ENCODE data around the gene B3GNT9.

The B3GNT9 gene

GRCh38 chr16:67120025-67120424, 30.8 kb downstream of the B3GNT9 start:
- no peaks in the 10 kb centered on the region for H4K20me1 ChIP-seq (ENCODE audit: insufficient read depth, low read length)
- TF ChIP-seq EZH2phosphoT487 (IDR thresholded peaks at IDR 0.05; ENCODE audit: low read length) (no peak), EZH2 (optimal IDR thresholded peaks at IDR 0.05; ENCODE audit: low read depth, low read length) (no peak), CTCF (IDR thresholded peaks at IDR 0.05; ENCODE audit: low read length) (no peak)
- no peak overlapping the region for H3K4me3 ChIP-seq (ENCODE audit: low read length)
- H3K4me2 ChIP-seq (ENCODE audit: low read depth, low read length): no peak overlapping the region
- H3K9ac ChIP-seq (ENCODE audit: low read length): no peak overlapping the region
- no peaks in the 10 kb centered on the region for H3K36me3 ChIP-seq (replicated peaks; ENCODE audit: insufficient read depth, low read length)
- H2AFZ ChIP-seq (ENCODE audit: low read length): no peak overlapping the region
- H3K4me1 ChIP-seq (ENCODE audit: low read length): no peaks in the 10 kb centered on the region
- H3K27me3 ChIP-seq (replicated peaks; ENCODE audit: insufficient read depth, low read length): no peaks in the 10 kb centered on the region
- no peaks in the 10 kb centered on the region for H3K9me3 ChIP-seq (replicated peaks; ENCODE audit: insufficient read depth, low read length)
- no peak for DNase-seq
- no peaks in the 10 kb centered on the region for H3K9me2 ChIP-seq (replicated peaks; ENCODE audit: insufficient read depth, low read length)
- no peaks in the 10 kb centered on the region for H3F3A ChIP-seq (ENCODE audit: insufficient read depth, low read length)
- peaks cover 37% of the 10 kb centered on the region for H3K79me2 ChIP-seq (ENCODE audit: low read length)
- no peak overlapping the region for H3K27ac ChIP-seq (ENCODE audit: low read length)

- Histone ChIP-seq H3K4me1 (ENCODE audit: low read length) (no peaks in the 10 kb centered on the region), H4K20me1 (ENCODE audit: insufficient read depth, low read length) (no peaks in the 10 kb centered on the region), H3K9me2 (replicated peaks; ENCODE audit: insufficient read depth, low read length) (no peaks in the 10 kb centered on the region), H3K27ac (ENCODE audit: low read length) (no peak overlapping the region), H3K9me3 (replicated peaks; ENCODE audit: insufficient read depth, low read length) (no peaks in the 10 kb centered on the region), H3K9ac (ENCODE audit: low read length) (no peak overlapping the region), H3K36me3 (replicated peaks; ENCODE audit: insufficient read depth, low read length) (no peaks in the 10 kb centered on the region), H3K4me3 (ENCODE audit: low read length) (no peak overlapping the region), H3F3A (ENCODE audit: insufficient read depth, low read length) (no peaks in the 10 kb centered on the region), H3K79me2 (ENCODE audit: low read length) (peaks cover 55% of the 10 kb centered on the region), H2AFZ (ENCODE audit: low read length) (no peak overlapping the region), H3K27me3 (replicated peaks; ENCODE audit: insufficient read depth, low read length) (no peaks in the 10 kb centered on the region), H3K4me2 (ENCODE audit: low read depth, low read length) (no peak overlapping the region)
- TF ChIP-seq CTCF (IDR thresholded peaks at IDR 0.05; ENCODE audit: low read length) (no peak), EZH2 (optimal IDR thresholded peaks at IDR 0.05; ENCODE audit: low read depth, low read length) (no peak), EZH2phosphoT487 (IDR thresholded peaks at IDR 0.05; ENCODE audit: low read length) (no peak)
- DNase-seq: no peak
Measured at GRCh38 chr16:67117716-67118115, 33.1 kb downstream of the B3GNT9 start.

GRCh38 chr16:67116388-67117311, 34.1 kb downstream of the B3GNT9 start:
- Histone ChIP-seq H3K36me3 (replicated peaks; ENCODE audit: insufficient read depth, low read length) (no peaks in the 10 kb centered on the region), H3F3A (ENCODE audit: insufficient read depth, low read length) (no peaks in the 10 kb centered on the region), H3K4me1 (ENCODE audit: low read length) (no peaks in the 10 kb centered on the region), H3K9me3 (replicated peaks; ENCODE audit: insufficient read depth, low read length) (no peaks in the 10 kb centered on the region), H3K4me3 (ENCODE audit: low read length) (no peak overlapping the region), H3K79me2 (ENCODE audit: low read length) (peaks cover 66% of the 10 kb centered on the region), H3K9me2 (replicated peaks; ENCODE audit: insufficient read depth, low read length) (no peaks in the 10 kb centered on the region), H2AFZ (ENCODE audit: low read length) (no peak overlapping the region), H3K9ac (ENCODE audit: low read length) (no peak overlapping the region), H3K27ac (ENCODE audit: low read length) (no peak overlapping the region), H3K4me2 (ENCODE audit: low read depth, low read length) (no peak overlapping the region), H4K20me1 (ENCODE audit: insufficient read depth, low read length) (no peaks in the 10 kb centered on the region), H3K27me3 (replicated peaks; ENCODE audit: insufficient read depth, low read length) (no peaks in the 10 kb centered on the region)
- DNase-seq: no peak
- TF ChIP-seq CTCF (IDR thresholded peaks at IDR 0.05; ENCODE audit: low read length): no peak
